ENCODE measurements around the gene POLR2E.

Gene POLR2E

GRCh38 chr19:1093811-1094553 is 1.2 kb downstream of the POLR2E start:
- DNase-seq (ENCODE audit: low spot score): no peak

GRCh38 chr19:1093330-1093729 is 1.8 kb downstream of the POLR2E start:
- DNase-seq (ENCODE audit: low spot score): no peak

DNA sequence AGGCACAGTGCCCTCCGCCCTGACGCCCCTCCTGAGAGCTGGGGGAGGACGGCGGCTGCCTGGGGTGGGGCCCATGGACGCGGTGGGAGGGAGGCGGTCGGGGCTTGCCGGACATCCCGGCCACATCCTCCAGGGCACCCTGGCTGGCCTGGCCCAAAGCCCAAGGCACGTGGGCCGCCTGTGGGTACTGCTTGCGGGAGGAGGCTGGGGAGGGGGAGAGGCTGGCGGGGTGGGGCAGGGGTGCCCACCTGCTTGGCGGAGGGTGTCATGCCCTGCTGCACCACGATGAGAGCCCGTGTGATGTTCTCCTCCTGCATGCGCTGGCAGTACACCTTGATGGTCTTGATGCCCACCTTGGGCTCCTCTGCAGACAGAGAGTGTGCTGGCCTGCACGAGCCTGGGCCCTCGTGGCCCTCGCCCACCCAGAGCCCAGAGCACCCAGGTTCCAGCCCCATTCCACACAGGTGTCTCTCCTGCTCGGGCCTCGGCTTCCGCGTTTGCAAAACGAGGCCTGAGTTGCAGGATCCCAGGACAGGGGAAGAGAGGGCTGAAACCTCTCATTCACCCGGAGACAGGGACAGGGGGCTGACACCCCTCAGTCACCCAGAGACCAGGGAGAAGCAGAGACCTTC is 3.5 kb downstream of the POLR2E start:
- DNase-seq (ENCODE audit: low spot score): no peak

GRCh38 chr19:1090731-1091543 is 4.2 kb downstream of the POLR2E start:
- DNase-seq (ENCODE audit: low spot score): no peak

DNA sequence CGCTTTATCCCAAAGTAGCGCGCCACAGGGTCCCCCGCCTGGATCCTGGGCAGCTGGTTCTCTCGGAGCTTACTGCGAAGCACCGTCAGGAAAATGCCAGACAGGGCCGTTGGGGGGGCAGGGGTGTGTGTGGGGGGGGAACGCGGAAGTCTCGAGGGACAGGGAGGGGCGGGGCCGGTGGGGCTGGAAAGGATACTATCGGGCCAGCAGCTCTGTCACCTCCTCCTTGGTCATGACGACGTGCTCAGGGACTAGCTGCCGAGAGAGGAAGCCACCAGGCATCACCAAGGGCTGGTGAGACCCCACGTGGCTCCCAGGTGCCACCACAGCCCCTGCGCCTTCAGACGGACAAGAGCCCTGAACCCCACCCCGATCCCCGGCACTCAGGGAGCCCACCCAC is 5.3 kb downstream of the POLR2E start:
- no peak for DNase-seq (ENCODE audit: low spot score)

GRCh38 chr19:1089126-1089771 is 5.9 kb downstream of the POLR2E start:
- no peak for DNase-seq (ENCODE audit: low spot score)

GRCh38 chr19:1088416-1089010 is 6.7 kb downstream of the POLR2E start:
- DNase-seq (ENCODE audit: low spot score): no peak

- DNase-seq (ENCODE audit: low spot score): no peak
Observed at GRCh38 chr19:1087813-1088415, 7.3 kb downstream of the POLR2E start.

GRCh38 chr19:1086613-1087012 is 8.6 kb downstream of the POLR2E start:
- DNase-seq (ENCODE audit: low spot score): no peak

GRCh38 chr19:1085676-1086442 is 9.3 kb downstream of the POLR2E start:
- no peak for DNase-seq (ENCODE audit: low spot score)

GRCh38 chr19:1085053-1085658 is 10.0 kb downstream of the POLR2E start:
- DNase-seq (ENCODE audit: low spot score): no peak

GRCh38 chr19:1084024-1084868 is 10.9 kb downstream of the POLR2E start:
- DNase-seq (ENCODE audit: low spot score): no peak

- no peak for DNase-seq (ENCODE audit: low spot score)
Observed at GRCh38 chr19:1082928-1083816, 12.0 kb downstream of the POLR2E start.

DNA sequence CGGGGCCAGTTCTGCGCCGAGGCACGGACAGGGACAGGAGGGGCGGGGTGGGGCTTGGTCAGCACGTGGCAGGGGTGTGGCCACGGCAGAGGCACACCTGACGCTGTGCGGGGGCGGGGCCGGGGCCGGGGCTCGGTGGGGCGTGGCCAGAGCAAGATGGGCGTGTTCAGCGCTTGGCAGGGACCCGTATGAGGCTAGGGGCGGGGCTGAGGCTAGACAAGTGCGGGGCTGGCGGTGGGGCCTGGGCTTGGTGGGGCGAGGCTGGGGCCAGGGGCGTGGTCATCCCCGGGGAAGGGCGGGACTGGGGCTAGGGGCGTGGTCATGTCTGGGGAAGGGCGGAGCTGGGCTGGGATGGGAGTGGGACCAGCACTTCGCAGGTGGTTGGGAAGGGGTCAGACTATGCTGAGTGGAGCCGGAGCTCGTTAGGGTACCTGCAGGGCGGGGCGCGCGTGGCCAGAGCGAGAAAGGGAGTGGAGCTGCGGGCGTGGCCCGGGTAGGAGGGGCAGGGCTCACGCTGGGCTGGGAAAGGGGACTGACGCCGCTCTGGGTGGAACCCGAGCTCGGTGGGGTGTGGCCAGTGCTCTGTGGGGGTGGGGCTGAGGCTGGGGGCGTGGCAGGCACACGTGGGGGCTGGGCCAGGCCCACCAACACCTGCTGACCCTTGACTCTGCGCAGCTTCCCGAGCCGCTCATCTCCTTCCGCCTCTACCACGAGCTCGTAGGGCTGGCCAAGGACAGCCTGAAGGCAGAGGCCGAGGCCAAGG is 12.8 kb downstream of the POLR2E start:
- DNase-seq (ENCODE audit: low spot score): peak; percentile 98

- peak; percentile 79 for DNase-seq (ENCODE audit: low spot score)
Observed at GRCh38 chr19:1081301-1082164, 13.6 kb downstream of the POLR2E start.

GRCh38 chr19:1080360-1081161 is 14.6 kb downstream of the POLR2E start:
- no peak for DNase-seq (ENCODE audit: low spot score)
